Astrocyte (in vitro differentiated cells and primary cell): ENCODE data around the gene EFNA5. TPM values are rescaled to one million over a fixed set of nuclear protein-coding genes. Genes with fewer than 3 reads are reported as not detected.

Source experiments
- DNase-seq: peaks from one replicate; pipeline ENCODE4 v3.0.0-alpha.2; 2010; ENCODE audit warnings: low read depth
- FAIRE-seq: peaks from 2 replicates; lab custom pipeline; 2011; peaks lifted over from hg19 to GRCh38; lab: Jason Lieb, UNC
- H2AFZ ChIP-seq: 2 replicates; pipeline ENCODE4 v1.6.0; 2012; ENCODE audit warnings: low read depth, low read length, inconsistent platforms
- H3K27ac ChIP-seq: 2 replicates; pipeline ENCODE4 v1.5.1; 2011; ENCODE audit warnings: low read depth, low read length, inconsistent platforms
- H3K27me3 ChIP-seq: 2 replicates; pipeline ENCODE4 v1.6.0; 2011; ENCODE audit warnings: low read length, inconsistent platforms; ENCODE audit not compliant: insufficient read depth
- H3K36me3 ChIP-seq: 2 replicates; pipeline ENCODE4 v1.5.1; 2011; ENCODE audit warnings: low read length, inconsistent platforms; ENCODE audit not compliant: insufficient read depth
- H3K4me1 ChIP-seq: 2 replicates; pipeline ENCODE4 v1.5.1; 2011; ENCODE audit warnings: low read length, inconsistent platforms; ENCODE audit not compliant: insufficient read depth
- H3K4me2 ChIP-seq: 2 replicates; pipeline ENCODE4 v1.6.0; 2012; ENCODE audit warnings: low read length, inconsistent platforms
- H3K4me3 ChIP-seq: 2 replicates; pipeline ENCODE4 v1.5.1; 2011; ENCODE audit warnings: low read depth, mild to moderate bottlenecking, low read length, inconsistent platforms; ENCODE audit not compliant: insufficient read depth
- H3K79me2 ChIP-seq: 2 replicates; pipeline ENCODE4 v1.6.0; 2012; ENCODE audit warnings: mild to moderate bottlenecking, low read length, inconsistent platforms; ENCODE audit not compliant: insufficient read depth
- H3K9ac ChIP-seq: 2 replicates; pipeline ENCODE4 v1.6.0; 2012; ENCODE audit warnings: mild to moderate bottlenecking, low read length, inconsistent platforms
- H3K9me3 ChIP-seq: 2 replicates; pipeline ENCODE4 v1.5.1; 2012; ENCODE audit warnings: low read depth, mild to moderate bottlenecking, low read length, inconsistent platforms; ENCODE audit not compliant: insufficient read depth
- H4K20me1 ChIP-seq: 2 replicates; pipeline ENCODE4 v1.6.0; 2012; ENCODE audit warnings: low read length, inconsistent platforms; ENCODE audit not compliant: insufficient read depth
- H3K27ac Mint-ChIP-seq: one replicate; pipeline ENCODE4 v1.8.0; 2021; ENCODE audit warnings: mild to moderate bottlenecking, mixed read lengths; ENCODE audit not compliant: unreplicated experiment
- H3K27me3 Mint-ChIP-seq: one replicate; pipeline ENCODE4 v1.8.0; 2021; ENCODE audit warnings: low read depth, mixed read lengths; ENCODE audit not compliant: unreplicated experiment
- H3K36me3 Mint-ChIP-seq: one replicate; pipeline ENCODE4 v1.8.0; 2021; ENCODE audit warnings: low read depth, mixed read lengths; ENCODE audit not compliant: unreplicated experiment
- H3K4me1 Mint-ChIP-seq: one replicate; pipeline ENCODE4 v1.8.0; 2021; ENCODE audit warnings: low read depth, mixed read lengths; ENCODE audit not compliant: unreplicated experiment
- H3K4me3 Mint-ChIP-seq: one replicate; pipeline ENCODE4 v1.8.0; 2021; ENCODE audit warnings: mild to moderate bottlenecking, moderate library complexity, mixed read lengths; ENCODE audit not compliant: unreplicated experiment
- H3K9me3 Mint-ChIP-seq: one replicate; pipeline ENCODE4 v1.8.0; 2021; ENCODE audit warnings: mild to moderate bottlenecking, mixed read lengths; ENCODE audit not compliant: unreplicated experiment
- EZH2 ChIP-seq: IDR thresholded peaks from 2 replicates; pipeline ENCODE4 v1.6.1; 2012; ENCODE audit warnings: mild to moderate bottlenecking, low read length, inconsistent platforms; ENCODE audit not compliant: insufficient read depth
- total RNA-seq: library from RNA; stranded (reverse); gene quantifications from 2 replicates; pipeline ENCODE4 v1.2.1, GENCODE V29; 2021
- TF ChIP-seq, protein P1 (sequence below): IDR thresholded peaks from 2 replicates; pipeline ENCODE4 v1.5.1; 2011; ENCODE audit warnings: low read depth, mild to moderate bottlenecking, inconsistent platforms, low read length, moderate library complexity; ENCODE audit not compliant: insufficient read depth

EFNA5 gene
- total RNA-seq, 1 donor from 2014 or later: 59.3 TPM

DNA sequence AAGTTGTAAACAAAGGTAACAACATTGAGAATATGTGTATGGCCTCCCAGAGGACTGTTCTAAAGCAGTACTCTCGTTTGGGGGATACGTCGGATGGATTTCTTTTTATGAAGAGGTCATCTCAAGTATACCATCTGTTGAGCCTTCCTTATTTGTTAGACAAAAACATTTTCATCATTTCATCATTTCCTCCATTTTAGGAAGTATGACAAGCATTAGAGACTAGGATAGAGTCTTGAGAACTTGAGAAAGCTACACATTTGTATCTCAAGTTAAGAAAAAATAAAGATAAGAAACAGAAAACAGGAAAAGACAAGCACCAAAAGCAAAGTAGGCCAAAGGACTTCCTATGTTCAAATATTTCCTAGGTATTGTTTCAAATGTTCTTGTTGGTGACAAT lies 307.0 kb downstream of the EFNA5 start:
- no peak overlapping the region for H3K27ac Mint-ChIP-seq
- H3K4me3 ChIP-seq: no peak overlapping the region
- peaks cover 2% of the 10 kb centered on the region for H3K9me3 Mint-ChIP-seq

DNA sequence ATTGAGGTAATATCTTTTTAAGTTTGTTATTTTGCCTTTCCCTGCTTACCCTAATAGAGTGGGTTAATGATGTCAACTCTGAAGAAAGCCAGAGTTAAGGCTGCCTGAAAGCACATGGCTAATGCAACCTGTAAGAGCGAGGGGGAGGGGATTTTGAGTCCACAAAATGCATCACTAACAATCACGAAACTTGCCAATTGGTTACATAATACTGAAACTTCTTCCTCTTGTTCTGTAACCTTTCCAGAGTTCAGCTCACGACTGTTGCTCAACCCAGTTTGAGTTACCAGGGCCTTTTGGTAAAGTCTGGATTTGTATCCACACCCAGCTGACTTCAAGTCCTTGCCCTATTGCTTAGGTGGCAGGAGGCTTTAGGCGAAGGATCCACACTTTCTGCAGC lies 308.8 kb downstream of the EFNA5 start:
- no peaks in the 10 kb centered on the region for H3K27me3 ChIP-seq
- Mint-ChIP-seq H3K4me3 (no peak overlapping the region), H3K36me3 (no peaks in the 10 kb centered on the region), H3K27ac (no peak overlapping the region), H3K27me3 (no peaks in the 10 kb centered on the region), H3K4me1 (peaks cover 15% of the 10 kb centered on the region), H3K9me3 (peaks cover 2% of the 10 kb centered on the region)
- peaks cover 5% of the 10 kb centered on the region for H3K4me1 ChIP-seq
- no peaks in the 10 kb centered on the region for H3K36me3 ChIP-seq
- H3K4me3 ChIP-seq: no peak overlapping the region
- DNase-seq: no peak
- no peaks in the 10 kb centered on the region for H3K79me2 ChIP-seq
- TF ChIP-seq, protein P1, sequence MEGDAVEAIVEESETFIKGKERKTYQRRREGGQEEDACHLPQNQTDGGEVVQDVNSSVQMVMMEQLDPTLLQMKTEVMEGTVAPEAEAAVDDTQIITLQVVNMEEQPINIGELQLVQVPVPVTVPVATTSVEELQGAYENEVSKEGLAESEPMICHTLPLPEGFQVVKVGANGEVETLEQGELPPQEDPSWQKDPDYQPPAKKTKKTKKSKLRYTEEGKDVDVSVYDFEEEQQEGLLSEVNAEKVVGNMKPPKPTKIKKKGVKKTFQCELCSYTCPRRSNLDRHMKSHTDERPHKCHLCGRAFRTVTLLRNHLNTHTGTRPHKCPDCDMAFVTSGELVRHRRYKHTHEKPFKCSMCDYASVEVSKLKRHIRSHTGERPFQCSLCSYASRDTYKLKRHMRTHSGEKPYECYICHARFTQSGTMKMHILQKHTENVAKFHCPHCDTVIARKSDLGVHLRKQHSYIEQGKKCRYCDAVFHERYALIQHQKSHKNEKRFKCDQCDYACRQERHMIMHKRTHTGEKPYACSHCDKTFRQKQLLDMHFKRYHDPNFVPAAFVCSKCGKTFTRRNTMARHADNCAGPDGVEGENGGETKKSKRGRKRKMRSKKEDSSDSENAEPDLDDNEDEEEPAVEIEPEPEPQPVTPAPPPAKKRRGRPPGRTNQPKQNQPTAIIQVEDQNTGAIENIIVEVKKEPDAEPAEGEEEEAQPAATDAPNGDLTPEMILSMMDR: no peak
- TF ChIP-seq EZH2: no peak
- H3K27ac ChIP-seq: no peak overlapping the region
- no peak overlapping the region for H3K9ac ChIP-seq
- no peak overlapping the region for H3K4me2 ChIP-seq
- H4K20me1 ChIP-seq: no peaks in the 10 kb centered on the region
- H2AFZ ChIP-seq: no peak overlapping the region
- FAIRE-seq: no peak
- no peaks in the 10 kb centered on the region for H3K9me3 ChIP-seq

More for the DNA sequence above, 307.0 kb downstream of the EFNA5 start:
- Histone ChIP-seq H3K27ac (no peak overlapping the region), H3K4me1 (peaks cover 5% of the 10 kb centered on the region), H3K9me3 (no peaks in the 10 kb centered on the region), H3K36me3 (no peaks in the 10 kb centered on the region), H3K9ac (no peak overlapping the region), H4K20me1 (no peaks in the 10 kb centered on the region), H3K79me2 (no peaks in the 10 kb centered on the region), H3K27me3 (no peaks in the 10 kb centered on the region), H3K4me2 (no peak overlapping the region), H2AFZ (no peak overlapping the region)
- H3K27me3 Mint-ChIP-seq: no peaks in the 10 kb centered on the region
- no peaks in the 10 kb centered on the region for H3K36me3 Mint-ChIP-seq
- FAIRE-seq (no peak), DNase-seq (no peak)
- H3K4me3 Mint-ChIP-seq: no peak overlapping the region
- peaks cover 15% of the 10 kb centered on the region for H3K4me1 Mint-ChIP-seq
- no peak for TF ChIP-seq EZH2
- TF ChIP-seq, protein P1: no peak

DNA sequence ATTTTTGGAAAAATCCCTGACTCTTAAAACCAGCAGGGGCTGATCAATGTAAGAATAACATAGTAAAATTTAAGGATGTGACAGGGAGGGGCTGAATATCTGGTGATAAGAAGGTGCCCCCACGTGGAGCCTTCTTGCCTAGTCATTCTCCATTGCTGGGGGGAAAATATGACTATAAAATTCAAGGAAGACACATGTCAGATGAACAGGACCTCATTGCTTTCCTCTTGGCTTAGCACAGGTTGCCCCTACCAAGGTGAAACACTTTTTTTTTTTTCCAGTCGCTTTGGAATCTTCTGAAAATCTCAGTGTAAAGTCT lies 310.9 kb downstream of the EFNA5 start:
- no peaks in the 10 kb centered on the region for H3K4me1 ChIP-seq
- no peak for TF ChIP-seq EZH2
- TF ChIP-seq, protein P1: no peak
- H3K27me3 ChIP-seq: no peaks in the 10 kb centered on the region
- Mint-ChIP-seq H3K4me1 (peaks cover 6% of the 10 kb centered on the region), H3K4me3 (no peak overlapping the region), H3K36me3 (no peaks in the 10 kb centered on the region), H3K27ac (no peak overlapping the region), H3K9me3 (peaks cover 2% of the 10 kb centered on the region), H3K27me3 (no peaks in the 10 kb centered on the region)
- H3K79me2 ChIP-seq: no peaks in the 10 kb centered on the region
- H4K20me1 ChIP-seq: no peaks in the 10 kb centered on the region
- H3K9ac ChIP-seq: no peak overlapping the region
- H3K4me2 ChIP-seq: no peak overlapping the region
- H3K4me3 ChIP-seq: no peak overlapping the region
- H3K36me3 ChIP-seq: no peaks in the 10 kb centered on the region
- no peaks in the 10 kb centered on the region for H3K9me3 ChIP-seq
- no peak overlapping the region for H2AFZ ChIP-seq
- DNase-seq (no peak), FAIRE-seq (no peak)
- no peak overlapping the region for H3K27ac ChIP-seq
